Measurements from ENCODE around the gene NPDC1.

DNA sequence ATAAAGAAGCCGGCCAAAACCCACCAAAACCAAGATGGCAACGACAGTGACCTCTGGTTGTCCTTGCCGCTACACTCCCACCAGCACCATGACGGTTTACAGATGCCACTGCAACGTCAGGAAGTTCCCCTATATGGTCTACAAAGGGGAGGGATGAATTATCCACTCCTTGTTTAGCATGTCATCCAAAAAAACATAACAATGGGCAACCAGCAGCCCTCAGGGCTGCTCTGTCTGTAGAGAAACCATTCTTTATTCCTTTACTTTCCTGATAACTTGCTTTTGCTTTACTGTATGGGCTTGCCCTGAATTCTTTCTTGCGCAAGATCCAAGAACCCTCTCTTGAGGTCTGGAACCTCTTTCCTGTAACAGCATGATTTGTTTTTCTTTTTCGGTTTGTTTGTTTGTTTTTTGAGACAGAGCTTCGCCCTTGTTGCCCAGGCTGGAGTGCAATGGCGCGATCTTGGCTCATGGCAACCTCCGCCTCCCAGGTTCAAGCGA lies 29.3 kb upstream of the NPDC1 start:
- TF ChIP-seq EZH2 (IDR thresholded peaks at IDR 0.05; ENCODE audit: insufficient read depth, poor library complexity, severe bottlenecking) (no peak), EZH2phosphoT487 (IDR thresholded peaks at IDR 0.05; ENCODE audit: insufficient read depth, low read depth) (no peak)
